HEK293T (cell line): ENCODE measurements around the gene RAMP3.
"Not testable (repeated sequence)": the region's sequence is repeated elsewhere in the genome, so short reads cannot be mapped to it uniquely, and the experiment has no call there.

Experiments
- CTCF ChIA-PET: fragments of 350-600 bp; formaldehyde crosslinking; extraction: SDS; loops from one replicate; lab custom pipeline; 2021; ENCODE audit warnings: antibody characterized with exemption, inconsistent platforms; lab: Yijun Ruan, JAX
- POLR2A ChIA-PET: fragments of 350-600 bp; formaldehyde crosslinking; extraction: SDS; loops from one replicate; lab custom pipeline; 2020; ENCODE audit warnings: antibody characterized with exemption, inconsistent platforms; lab: Yijun Ruan, JAX
- DNase-seq: peaks from one replicate; pipeline ENCODE4 v3.0.0; 2012; ENCODE audit warnings: mixed read lengths; ENCODE audit errors: extremely low spot score
- ARNT ChIP-seq: fragments of 450-650 bp; IDR thresholded peaks from 2 replicates; pipeline ENCODE4 v1.6.1; 2017; ENCODE audit warnings: mild to moderate bottlenecking
- BHLHE40 ChIP-seq: fragments of 450-650 bp; IDR thresholded peaks from 2 replicates; pipeline ENCODE4 v1.6.1; 2016; ENCODE audit warnings: mild to moderate bottlenecking, moderate library complexity, borderline replicate concordance
- CTBP1 ChIP-seq: fragments of 450-650 bp; IDR thresholded peaks from 2 replicates; pipeline ENCODE4 v1.6.1; 2016; ENCODE audit warnings: borderline replicate concordance
- ELF4 ChIP-seq: fragments of 450-650 bp; IDR thresholded peaks from 2 replicates; pipeline ENCODE4 v1.6.1; 2017; ENCODE audit warnings: antibody characterized with exemption
- FOXA1 ChIP-seq: fragments of 450-650 bp; IDR thresholded peaks from 2 replicates; pipeline ENCODE4 v1.6.1; 2016; ENCODE audit warnings: mild to moderate bottlenecking
- FOXK2 ChIP-seq: fragments of 450-650 bp; IDR thresholded peaks from 2 replicates; pipeline ENCODE4 v1.6.1; 2016; ENCODE audit warnings: mild to moderate bottlenecking
- FOXM1 ChIP-seq: fragments of 450-650 bp; IDR thresholded peaks from 2 replicates; pipeline ENCODE4 v1.6.1; 2017; ENCODE audit warnings: mild to moderate bottlenecking, borderline replicate concordance
- HDGF ChIP-seq: fragments of 450-650 bp; IDR thresholded peaks from 2 replicates; pipeline ENCODE4 v1.6.1; 2017; ENCODE audit warnings: antibody characterized with exemption, borderline replicate concordance
- L3MBTL2 ChIP-seq: fragments of 450-650 bp; conservative IDR thresholded peaks from 2 replicates; pipeline ENCODE4 v1.6.1; 2016; ENCODE audit warnings: mild to moderate bottlenecking
- LEF1 ChIP-seq: fragments of 450-650 bp; IDR thresholded peaks from 2 replicates; pipeline ENCODE4 v1.6.1; 2017; ENCODE audit warnings: mild to moderate bottlenecking, borderline replicate concordance
- NFRKB ChIP-seq: fragments of 450-650 bp; IDR thresholded peaks from 2 replicates; pipeline ENCODE4 v1.6.1; 2016; ENCODE audit warnings: mild to moderate bottlenecking, moderate library complexity
- SP1 ChIP-seq: fragments of 450-650 bp; IDR thresholded peaks from 2 replicates; pipeline ENCODE4 v1.6.1; 2017
- SUZ12 ChIP-seq: fragments of 450-650 bp; IDR thresholded peaks from 2 replicates; pipeline ENCODE4 v1.6.1; 2016; ENCODE audit warnings: mild to moderate bottlenecking
- TARDBP ChIP-seq: fragments of 450-650 bp; IDR thresholded peaks from 2 replicates; pipeline ENCODE4 v1.6.1; 2016
- ZNF384 ChIP-seq: fragments of 450-650 bp; IDR thresholded peaks from 2 replicates; pipeline ENCODE4 v1.6.1; 2016
- TF ChIP-seq, protein P1 (sequence below): fragments of 450-650 bp; IDR thresholded peaks from 2 replicates; pipeline ENCODE4 v1.6.1; 2016

The RAMP3 gene

DNA sequence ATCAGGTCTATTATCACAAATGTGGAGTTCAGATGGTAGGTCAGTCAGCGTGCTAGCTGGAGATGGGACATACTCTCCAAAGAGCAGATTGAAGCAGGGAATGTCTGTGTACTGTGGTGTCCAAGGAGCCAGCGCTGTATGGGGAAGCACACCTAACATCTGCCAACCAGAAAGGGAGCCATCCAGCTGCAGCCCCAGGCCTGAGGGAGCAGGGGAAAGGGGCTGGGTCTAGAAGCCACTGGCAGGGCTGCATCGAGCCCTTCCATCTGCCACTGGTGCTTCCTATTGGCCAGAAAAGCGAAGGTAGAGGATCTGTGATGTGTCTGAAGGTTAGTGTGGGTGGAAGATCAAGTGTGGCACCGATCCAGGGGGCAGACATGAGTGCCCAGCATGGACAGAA is 8.0 kb upstream of the RAMP3 start:
- TF ChIP-seq BHLHE40 (no peak), FOXK2 (no peak), ELF4 (no peak), SP1 (no peak)
- ChIA-PET POLR2A (no interaction called here), CTCF (no interaction called here)
- no peak for DNase-seq

DNA sequence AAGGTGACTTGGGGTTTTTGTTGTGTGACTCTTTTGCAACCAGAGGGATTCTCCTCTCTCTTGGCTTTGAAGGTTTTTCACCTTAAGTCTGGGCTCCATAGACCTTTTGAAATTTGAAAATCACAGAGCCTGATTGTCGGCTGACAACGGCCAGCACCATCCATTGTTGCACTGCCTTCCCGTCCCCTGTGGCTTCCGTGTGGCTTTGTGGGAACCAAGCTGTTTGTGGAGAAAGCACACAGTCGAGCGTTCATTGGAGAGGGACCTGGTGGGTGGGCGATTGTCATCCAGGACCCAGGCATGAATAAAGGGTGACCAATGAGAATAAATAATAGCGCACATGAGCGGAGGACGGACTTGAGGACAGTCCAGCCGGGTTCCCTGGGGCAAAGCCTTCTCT is 7.4 kb upstream of the RAMP3 start:
- CTCF ChIA-PET: no interaction called here
- no peak for TF ChIP-seq ELF4
- no peak for TF ChIP-seq HDGF
- no peak for TF ChIP-seq TARDBP
- TF ChIP-seq FOXM1: no peak
- TF ChIP-seq L3MBTL2: no peak
- no peak for TF ChIP-seq ZNF384
- TF ChIP-seq NFRKB: no peak
- no peak for TF ChIP-seq BHLHE40
- no peak for TF ChIP-seq SUZ12
- TF ChIP-seq FOXK2: no peak
- no peak for TF ChIP-seq LEF1
- no peak for TF ChIP-seq CTBP1
- no peak for TF ChIP-seq FOXA1
- TF ChIP-seq ARNT: no peak
- TF ChIP-seq, protein P1, sequence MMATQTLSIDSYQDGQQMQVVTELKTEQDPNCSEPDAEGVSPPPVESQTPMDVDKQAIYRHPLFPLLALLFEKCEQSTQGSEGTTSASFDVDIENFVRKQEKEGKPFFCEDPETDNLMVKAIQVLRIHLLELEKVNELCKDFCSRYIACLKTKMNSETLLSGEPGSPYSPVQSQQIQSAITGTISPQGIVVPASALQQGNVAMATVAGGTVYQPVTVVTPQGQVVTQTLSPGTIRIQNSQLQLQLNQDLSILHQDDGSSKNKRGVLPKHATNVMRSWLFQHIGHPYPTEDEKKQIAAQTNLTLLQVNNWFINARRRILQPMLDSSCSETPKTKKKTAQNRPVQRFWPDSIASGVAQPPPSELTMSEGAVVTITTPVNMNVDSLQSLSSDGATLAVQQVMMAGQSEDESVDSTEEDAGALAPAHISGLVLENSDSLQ: no peak
- POLR2A ChIA-PET: no interaction called here
- DNase-seq: no peak

DNA sequence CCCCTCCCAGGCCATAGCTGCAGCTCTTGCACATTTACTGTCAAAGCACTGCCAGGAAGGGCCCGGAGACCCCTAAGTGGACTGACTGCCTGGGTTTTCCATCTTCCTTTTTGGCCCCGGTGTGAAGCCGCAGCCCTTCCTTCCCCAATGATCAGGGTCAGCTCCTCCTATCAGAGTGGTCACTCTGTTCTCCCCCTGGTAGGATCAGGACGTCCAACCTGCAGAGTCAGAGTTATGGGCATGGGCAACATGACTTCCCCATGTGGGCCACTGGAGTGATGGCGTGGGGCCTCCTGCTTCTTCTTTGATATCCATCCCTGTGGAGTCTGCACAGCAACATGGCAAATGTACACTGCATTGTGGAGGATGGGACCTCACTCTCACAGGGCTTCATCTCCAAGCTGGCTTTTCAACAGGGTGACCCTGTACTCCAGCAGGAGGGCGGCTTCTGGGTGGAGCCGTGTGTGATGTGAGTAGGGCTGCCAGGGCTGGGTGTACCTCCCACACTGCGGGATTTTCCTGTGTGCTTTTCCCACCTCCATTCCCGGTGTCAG is 6.4 kb upstream of the RAMP3 start:
- ChIA-PET CTCF (interaction anchor here (0.6 to 1.1 kb wide), 2 partner anchors 31 to 570 kb away, joined by 3 read pairs; no protein-coding TSS in a partner anchor), POLR2A (no interaction called here)
- no peak for DNase-seq
- TF ChIP-seq FOXM1 (no peak), ZNF384 (no peak), ELF4 (no peak), FOXA1 (no peak), SP1 (no peak), TARDBP (no peak)
- TF ChIP-seq, protein P1: no peak

DNA sequence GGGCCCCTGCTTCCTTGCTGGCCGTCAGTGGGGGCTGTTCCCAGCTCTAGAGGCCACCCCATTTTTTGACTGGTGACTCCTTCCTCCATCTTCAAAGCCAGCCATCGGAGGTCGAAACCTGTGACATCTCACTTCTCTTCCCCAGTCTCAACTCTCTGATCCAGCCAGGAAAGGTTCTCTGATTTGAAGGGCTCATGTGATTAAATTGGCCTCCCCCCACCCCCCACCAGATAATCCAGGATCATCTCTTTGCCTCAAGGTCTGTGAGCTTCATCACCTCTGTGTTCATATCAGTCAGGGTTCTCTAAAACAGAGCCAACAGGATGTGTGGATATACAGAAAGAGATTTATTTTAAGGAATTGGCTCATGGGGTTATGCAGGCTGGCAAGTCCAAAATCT is 5.6 kb upstream of the RAMP3 start:
- CTCF ChIA-PET: interaction anchor here (0.7 to 1.7 kb wide), 2 partner anchors 23 to 107 kb away, joined by 3 to 6 read pairs; no protein-coding TSS in a partner anchor
- DNase-seq: no peak
- POLR2A ChIA-PET: no interaction called here
- TF ChIP-seq CTBP1 (no peak), HDGF (no peak), FOXK2 (no peak), TARDBP (no peak), ARNT (no peak), SUZ12 (no peak), FOXM1 (no peak), LEF1 (no peak), ZNF384 (no peak), FOXA1 (no peak), BHLHE40 (no peak), ELF4 (no peak), L3MBTL2 (no peak)
- TF ChIP-seq, protein P1: no peak

DNA sequence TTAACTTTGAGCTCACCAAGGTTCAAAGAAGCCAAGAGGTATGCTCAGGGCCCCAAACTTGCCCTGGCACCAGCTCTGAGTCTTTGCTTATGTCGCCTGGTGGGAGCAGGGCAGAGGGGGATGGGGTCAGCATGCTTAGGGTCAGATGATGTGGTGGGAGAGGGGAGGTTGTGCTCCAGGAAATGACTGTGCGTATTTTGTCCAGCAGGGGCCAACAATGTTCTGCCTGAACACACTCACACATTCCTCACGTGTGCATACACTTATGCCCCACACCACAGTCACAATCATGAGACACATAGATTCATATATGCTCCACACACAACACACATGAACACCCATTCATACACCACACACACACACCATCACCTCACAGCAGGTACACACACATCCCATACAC is 4.4 kb upstream of the RAMP3 start:
- TF ChIP-seq FOXA1: no peak
- no peak for TF ChIP-seq NFRKB
- no peak for TF ChIP-seq ARNT
- TF ChIP-seq FOXM1: no peak
- TF ChIP-seq LEF1: no peak
- no peak for TF ChIP-seq TARDBP
- no peak for TF ChIP-seq SUZ12
- ChIA-PET CTCF (interaction anchor here (1.7 to 2.1 kb wide), 2 partner anchors 106 to 108 kb away, joined by 6 to 10 read pairs; no protein-coding TSS in a partner anchor), POLR2A (no interaction called here)
- DNase-seq: no peak

DNA sequence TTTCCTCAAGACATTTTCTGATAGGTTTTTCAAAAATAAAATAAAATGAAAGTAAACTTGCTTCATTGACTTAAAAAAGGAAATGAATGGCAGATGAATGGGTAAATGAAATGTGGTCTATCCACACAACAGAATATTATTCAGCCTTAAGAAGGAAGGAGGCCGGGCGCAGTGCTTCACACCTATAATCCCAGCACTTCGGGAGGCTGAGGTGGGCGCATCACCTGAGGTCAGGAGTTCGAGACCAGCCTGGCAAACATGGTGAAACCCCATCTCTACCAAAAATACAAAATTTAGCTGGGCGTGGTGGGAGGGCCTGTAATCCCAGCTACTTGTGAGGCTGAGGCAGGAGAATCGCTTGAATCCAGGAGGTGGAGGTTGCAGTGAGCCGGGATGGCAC is 3.7 kb upstream of the RAMP3 start:
- CTCF ChIA-PET: interaction anchor here (0.8 to 2.1 kb wide), 2 partner anchors 105 to 107 kb away, joined by 4 to 10 read pairs; no protein-coding TSS in a partner anchor
- DNase-seq, POLR2A ChIA-PET: not testable (repeated sequence)

DNA sequence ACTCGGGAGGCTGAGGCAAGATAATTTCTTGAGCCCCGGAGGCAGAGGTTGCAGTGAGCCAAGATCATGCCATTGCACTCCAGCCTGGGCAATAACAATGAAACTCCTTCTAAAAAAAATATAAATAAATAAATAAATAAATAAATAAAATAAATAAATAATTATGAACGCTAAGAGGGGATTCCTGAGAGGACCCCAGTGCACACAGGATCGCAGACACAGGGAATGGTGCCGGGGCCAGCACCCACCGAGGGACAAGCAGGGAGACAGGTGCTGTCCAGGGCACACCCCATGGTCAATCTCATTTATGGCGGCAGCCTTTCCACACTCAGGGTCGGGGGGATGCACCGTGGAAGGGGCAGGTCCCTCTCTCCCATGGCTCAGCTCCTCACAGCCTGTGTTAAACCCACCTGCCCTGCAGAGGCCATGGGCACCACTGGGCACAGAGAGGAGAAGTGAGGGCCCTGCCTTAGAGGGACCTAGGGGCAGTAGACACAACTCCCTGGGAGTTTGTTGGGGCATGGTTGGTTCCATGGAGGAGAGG is 2.2 kb upstream of the RAMP3 start:
- ChIA-PET POLR2A (no interaction called here), CTCF (interaction anchor here (0.9 kb wide), 1 partner anchor 62 kb away, joined by 3 read pairs; no protein-coding TSS in a partner anchor)
- TF ChIP-seq SUZ12 (no peak), FOXA1 (no peak), SP1 (no peak), L3MBTL2 (no peak), FOXM1 (no peak), ELF4 (no peak)
- DNase-seq: no peak
